Upper lobe of left lung (tissue), 4 donors: ENCODE results near the gene CHMP6.

Source experiments
- CTCF ChIP-seq, 6 experiments: fragments of 450-650 bp in 4 of 6; fragments of 200-600 bp in 2 of 6; sonication (generic) in 2 of 6; IDR thresholded peaks; one replicate each; pipeline ENCODE4 v1.5.1; 2016 to 2019; ENCODE audit warnings: antibody characterized with exemption in 6 of 6
- EP300 ChIP-seq, 4 donors: sonication (generic); formaldehyde crosslinking; IDR thresholded peaks; one replicate each; pipeline ENCODE4 v1.5.1; 2017; ENCODE audit warnings: antibody characterized with exemption in 4 of 4, control low read depth in 2 of 4
- POLR2A ChIP-seq, 4 donors: fragments of 450-650 bp; IDR thresholded peaks; one replicate each; pipeline ENCODE4 v1.5.1; 2016 to 2017; ENCODE audit warnings: antibody characterized with exemption in 4 of 4, mild to moderate bottlenecking in 2 of 4
- POLR2AphosphoS5 ChIP-seq, 2 donors: sonication (generic); formaldehyde crosslinking; IDR thresholded peaks; one replicate each; pipeline ENCODE4 v1.5.1; 2017; ENCODE audit warnings: antibody characterized with exemption in 2 of 2

- TF ChIP-seq CTCF (IDR thresholded peaks at IDR 0.05) (no peak), EP300 (IDR thresholded peaks at IDR 0.05) (no peak), POLR2AphosphoS5 (IDR thresholded peaks at IDR 0.05) (no peak), POLR2A (IDR thresholded peaks at IDR 0.05) (no peak)
Observed at GRCh38 chr17:80986046-80986445, 5.6 kb upstream of the CHMP6 start.
